Measurements from ENCODE around the gene AMZ1.

GRCh38 chr7:2692543-2692942, 4.5 kb downstream of the AMZ1 start:
- no peak for TF ChIP-seq EZH2phosphoT487 (IDR thresholded peaks at IDR 0.05; ENCODE audit: low read depth, severe bottlenecking, unreplicated experiment)
- TF ChIP-seq, protein P1, sequence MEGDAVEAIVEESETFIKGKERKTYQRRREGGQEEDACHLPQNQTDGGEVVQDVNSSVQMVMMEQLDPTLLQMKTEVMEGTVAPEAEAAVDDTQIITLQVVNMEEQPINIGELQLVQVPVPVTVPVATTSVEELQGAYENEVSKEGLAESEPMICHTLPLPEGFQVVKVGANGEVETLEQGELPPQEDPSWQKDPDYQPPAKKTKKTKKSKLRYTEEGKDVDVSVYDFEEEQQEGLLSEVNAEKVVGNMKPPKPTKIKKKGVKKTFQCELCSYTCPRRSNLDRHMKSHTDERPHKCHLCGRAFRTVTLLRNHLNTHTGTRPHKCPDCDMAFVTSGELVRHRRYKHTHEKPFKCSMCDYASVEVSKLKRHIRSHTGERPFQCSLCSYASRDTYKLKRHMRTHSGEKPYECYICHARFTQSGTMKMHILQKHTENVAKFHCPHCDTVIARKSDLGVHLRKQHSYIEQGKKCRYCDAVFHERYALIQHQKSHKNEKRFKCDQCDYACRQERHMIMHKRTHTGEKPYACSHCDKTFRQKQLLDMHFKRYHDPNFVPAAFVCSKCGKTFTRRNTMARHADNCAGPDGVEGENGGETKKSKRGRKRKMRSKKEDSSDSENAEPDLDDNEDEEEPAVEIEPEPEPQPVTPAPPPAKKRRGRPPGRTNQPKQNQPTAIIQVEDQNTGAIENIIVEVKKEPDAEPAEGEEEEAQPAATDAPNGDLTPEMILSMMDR (IDR thresholded peaks at IDR 0.05; ENCODE audit: poor library complexity), result no peak

Measured in hepatocyte (in vitro differentiated cells).